ENCODE data around the gene DSG1. TPM values are rescaled to one million over a fixed set of nuclear protein-coding genes. Genes with fewer than 3 reads are reported as not detected.

Gene DSG1
- total RNA-seq, 1 experiment from 2014 or later, result not detected

DNA sequence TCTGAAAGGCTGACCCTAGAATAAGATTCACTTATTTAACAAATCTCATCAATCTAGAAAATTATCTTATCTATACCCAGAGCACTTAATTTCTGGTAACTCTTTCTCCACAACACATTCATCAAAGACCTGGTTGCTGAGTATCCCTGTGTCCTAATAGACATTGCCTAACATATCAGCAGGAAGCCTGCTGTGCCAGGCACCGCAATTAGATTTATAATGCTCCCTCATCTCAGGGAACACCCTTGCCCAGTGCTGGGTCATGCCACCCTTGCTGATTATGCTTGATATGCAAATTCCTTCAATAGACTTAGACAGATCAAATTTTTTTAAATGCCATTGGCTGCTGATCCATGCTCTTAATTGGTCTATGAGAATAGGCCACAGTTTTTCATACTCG lies 3.8 kb downstream of the DSG1 start:
- Histone ChIP-seq H4K20me1 (ENCODE audit: control insufficient read depth, insufficient read depth, insufficient read length) (no peaks in the 10 kb centered on the region), H3K4me2 (ENCODE audit: insufficient read depth, insufficient read length, low read length) (no peak overlapping the region), H2AFZ (ENCODE audit: low read length) (no peak overlapping the region), H2BK15ac (ENCODE audit: low read depth, low read length) (no peak overlapping the region), H2BK20ac (ENCODE audit: low read depth, low read length, poor library complexity, severe bottlenecking) (no peak overlapping the region), H3K79me1 (ENCODE audit: insufficient read depth, low read depth, low read length, poor library complexity, severe bottlenecking) (no peaks in the 10 kb centered on the region), H3K27me3 (ENCODE audit: insufficient read depth, low read length) (no peaks in the 10 kb centered on the region), H3K23me2 (ENCODE audit: insufficient read length, low read depth, low read length, poor library complexity, severe bottlenecking) (no peaks in the 10 kb centered on the region), H2BK5ac (ENCODE audit: insufficient read length, low read length) (no peak overlapping the region), H4K8ac (replicated peaks; ENCODE audit: insufficient read length, low read depth, low read length) (no peak overlapping the region), H3K9ac (ENCODE audit: extremely low read depth, insufficient read length, low read length) (no peak overlapping the region), H3T11ph (ENCODE audit: low read length) (no peak overlapping the region), H3K4me1 (ENCODE audit: insufficient read depth, low read length) (no peaks in the 10 kb centered on the region), H2BK120ac (ENCODE audit: low read depth, low read length, poor library complexity, severe bottlenecking) (no peak overlapping the region), H3K79me2 (ENCODE audit: insufficient read depth, low read length) (no peaks in the 10 kb centered on the region), H4K5ac (ENCODE audit: insufficient read length, low read depth, low read length) (no peak overlapping the region), H3K14ac (ENCODE audit: insufficient read depth, low read length) (no peak overlapping the region), H3K18ac (ENCODE audit: insufficient read length, low read depth, low read length) (no peak overlapping the region), H3K56ac (ENCODE audit: insufficient read length, low read depth, low read length) (no peak overlapping the region), H4K91ac (ENCODE audit: insufficient read length, low read depth, low read length) (no peak overlapping the region), H3K27ac (ENCODE audit: insufficient read length, low read depth, low read length) (no peak overlapping the region), H2AK5ac (ENCODE audit: insufficient read length, low read length) (no peak overlapping the region), H3K9me3 (ENCODE audit: control insufficient read depth, low read depth, low read length) (no peaks in the 10 kb centered on the region), H3K23ac (ENCODE audit: insufficient read length, low read depth, low read length) (no peak overlapping the region), H3K4ac (ENCODE audit: low read depth, low read length) (no peak overlapping the region), H2BK12ac (ENCODE audit: insufficient read length, low read depth, low read length) (no peak overlapping the region)
- no CpG with 5 or more reads among the region's 2 CpGs for WGBS (ENCODE audit: extremely low coverage, insufficient read length, low lambda C conversion rate)
- Mint-ChIP-seq H3K4me1 (peaks cover 11% of the 10 kb centered on the region in 2 experiments), H3K27ac (no peak overlapping the region), H3K4me3 (no peak overlapping the region), H3K9me3 (no peaks in the 10 kb centered on the region), H3K27me3 (ENCODE audit: low read depth) (no peaks in the 10 kb centered on the region), H3K36me3 (ENCODE audit: insufficient read depth in 1 of 3, low read depth in 3 of 3) (no peaks in the 10 kb centered on the region)
- no peak for DNase-seq
- TF ChIP-seq, protein P1, sequence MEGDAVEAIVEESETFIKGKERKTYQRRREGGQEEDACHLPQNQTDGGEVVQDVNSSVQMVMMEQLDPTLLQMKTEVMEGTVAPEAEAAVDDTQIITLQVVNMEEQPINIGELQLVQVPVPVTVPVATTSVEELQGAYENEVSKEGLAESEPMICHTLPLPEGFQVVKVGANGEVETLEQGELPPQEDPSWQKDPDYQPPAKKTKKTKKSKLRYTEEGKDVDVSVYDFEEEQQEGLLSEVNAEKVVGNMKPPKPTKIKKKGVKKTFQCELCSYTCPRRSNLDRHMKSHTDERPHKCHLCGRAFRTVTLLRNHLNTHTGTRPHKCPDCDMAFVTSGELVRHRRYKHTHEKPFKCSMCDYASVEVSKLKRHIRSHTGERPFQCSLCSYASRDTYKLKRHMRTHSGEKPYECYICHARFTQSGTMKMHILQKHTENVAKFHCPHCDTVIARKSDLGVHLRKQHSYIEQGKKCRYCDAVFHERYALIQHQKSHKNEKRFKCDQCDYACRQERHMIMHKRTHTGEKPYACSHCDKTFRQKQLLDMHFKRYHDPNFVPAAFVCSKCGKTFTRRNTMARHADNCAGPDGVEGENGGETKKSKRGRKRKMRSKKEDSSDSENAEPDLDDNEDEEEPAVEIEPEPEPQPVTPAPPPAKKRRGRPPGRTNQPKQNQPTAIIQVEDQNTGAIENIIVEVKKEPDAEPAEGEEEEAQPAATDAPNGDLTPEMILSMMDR (conservative IDR thresholded peaks at IDR 0.05), result no peak

Measured in H9 (cell line).